IPS DF 19.7 (cell line): ENCODE measurements around the gene SLC1A7.

Experiments
- DNase-seq: peaks from one replicate; pipeline ENCODE4 v3.0.0-alpha.2; 2013; ENCODE audit warnings: low read depth, low spot score

Gene SLC1A7

GRCh38 chr1:53134042-53134485 is 8.4 kb downstream of the SLC1A7 start:
- DNase-seq, result no peak

- DNase-seq, result no peak
Measured at GRCh38 chr1:53133261-53134041, 9.0 kb downstream of the SLC1A7 start.

GRCh38 chr1:53132176-53132575 is 10.3 kb downstream of the SLC1A7 start:
- DNase-seq, result no peak

- no peak for DNase-seq
Measured at GRCh38 chr1:53131590-53131938, 10.9 kb downstream of the SLC1A7 start.

GRCh38 chr1:53130878-53131589 is 11.4 kb downstream of the SLC1A7 start:
- DNase-seq, result no peak

GRCh38 chr1:53130598-53130877 is 11.9 kb downstream of the SLC1A7 start:
- DNase-seq, result no peak

- no peak for DNase-seq
Measured at GRCh38 chr1:53129891-53130597, 12.4 kb downstream of the SLC1A7 start.

- no peak for DNase-seq
Measured at GRCh38 chr1:53128401-53128800, 14.0 kb downstream of the SLC1A7 start.

GRCh38 chr1:53127546-53127945 is 14.9 kb downstream of the SLC1A7 start:
- DNase-seq, result no peak

- no peak for DNase-seq
Measured at GRCh38 chr1:53126495-53126894, 15.9 kb downstream of the SLC1A7 start.

- no peak for DNase-seq
Measured at GRCh38 chr1:53125623-53126360, 16.6 kb downstream of the SLC1A7 start.

- DNase-seq, result no peak
Measured at GRCh38 chr1:53125122-53125521, 17.3 kb downstream of the SLC1A7 start.

GRCh38 chr1:53123453-53124140 is 18.8 kb downstream of the SLC1A7 start:
- DNase-seq, result no peak

GRCh38 chr1:53122961-53123413 is 19.5 kb downstream of the SLC1A7 start:
- DNase-seq, result no peak

GRCh38 chr1:53122201-53122885 is 20.1 kb downstream of the SLC1A7 start:
- DNase-seq, result no peak

- DNase-seq, result no peak
Measured at GRCh38 chr1:53121319-53122172, 20.9 kb downstream of the SLC1A7 start.

GRCh38 chr1:53120659-53121058 is 21.8 kb downstream of the SLC1A7 start:
- DNase-seq, result no peak

GRCh38 chr1:53117836-53118235 is 24.6 kb downstream of the SLC1A7 start:
- no peak for DNase-seq

GRCh38 chr1:53116933-53117600 is 25.4 kb downstream of the SLC1A7 start:
- DNase-seq, result no peak
